Measurements from ENCODE around the gene TMEM198.

DNA sequence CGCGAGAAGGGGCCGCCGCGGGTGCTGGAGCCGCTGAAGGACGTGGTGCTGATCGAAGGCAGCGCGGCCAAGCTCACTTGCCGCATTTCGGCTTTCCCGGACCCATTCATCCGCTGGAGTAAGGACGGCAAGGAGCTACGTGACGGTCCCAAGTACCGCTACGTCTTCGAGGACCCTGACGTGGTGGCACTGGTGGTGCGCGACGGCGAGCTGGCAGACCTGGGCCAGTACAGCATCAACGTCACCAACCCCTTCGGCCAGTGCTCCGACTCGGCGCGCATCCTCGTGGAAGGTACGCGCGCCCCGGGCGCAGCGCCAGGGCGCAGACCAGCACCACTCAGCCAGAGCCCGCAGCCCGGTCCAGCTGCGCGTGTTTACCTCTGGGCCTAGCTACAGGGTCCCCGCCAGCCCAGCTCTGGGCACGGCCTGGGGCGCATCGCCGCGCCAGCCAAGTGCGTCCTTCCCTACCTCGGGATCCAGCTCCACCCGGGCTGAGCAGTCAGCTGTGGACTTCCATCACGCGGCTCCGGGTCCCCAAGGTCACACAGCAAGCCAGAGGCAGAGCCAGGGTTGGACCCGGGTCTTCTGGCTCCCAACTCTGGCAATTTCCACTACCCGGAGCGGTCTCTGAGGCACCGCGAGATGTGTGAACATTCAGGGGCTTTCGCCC lies 46.9 kb upstream of the TMEM198 start:
- TF ChIP-seq, protein P1, sequence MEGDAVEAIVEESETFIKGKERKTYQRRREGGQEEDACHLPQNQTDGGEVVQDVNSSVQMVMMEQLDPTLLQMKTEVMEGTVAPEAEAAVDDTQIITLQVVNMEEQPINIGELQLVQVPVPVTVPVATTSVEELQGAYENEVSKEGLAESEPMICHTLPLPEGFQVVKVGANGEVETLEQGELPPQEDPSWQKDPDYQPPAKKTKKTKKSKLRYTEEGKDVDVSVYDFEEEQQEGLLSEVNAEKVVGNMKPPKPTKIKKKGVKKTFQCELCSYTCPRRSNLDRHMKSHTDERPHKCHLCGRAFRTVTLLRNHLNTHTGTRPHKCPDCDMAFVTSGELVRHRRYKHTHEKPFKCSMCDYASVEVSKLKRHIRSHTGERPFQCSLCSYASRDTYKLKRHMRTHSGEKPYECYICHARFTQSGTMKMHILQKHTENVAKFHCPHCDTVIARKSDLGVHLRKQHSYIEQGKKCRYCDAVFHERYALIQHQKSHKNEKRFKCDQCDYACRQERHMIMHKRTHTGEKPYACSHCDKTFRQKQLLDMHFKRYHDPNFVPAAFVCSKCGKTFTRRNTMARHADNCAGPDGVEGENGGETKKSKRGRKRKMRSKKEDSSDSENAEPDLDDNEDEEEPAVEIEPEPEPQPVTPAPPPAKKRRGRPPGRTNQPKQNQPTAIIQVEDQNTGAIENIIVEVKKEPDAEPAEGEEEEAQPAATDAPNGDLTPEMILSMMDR (conservative IDR thresholded peaks at IDR 0.05 in 1 of 2, IDR thresholded peaks at IDR 0.05 in 1 of 2; ENCODE audit: extremely low read depth in 1 of 2, insufficient read depth in 1 of 2, low read depth in 1 of 2, low read length in 2 of 2) = no peak
- no peak for TF ChIP-seq EZH2 (IDR thresholded peaks at IDR 0.05; ENCODE audit: borderline replicate concordance, low read length)
